ENCODE results near the gene ENTPD3. TPM values are rescaled to one million over a fixed set of nuclear protein-coding genes. Genes with fewer than 3 reads are reported as not detected.

Gene ENTPD3
- total and polyA plus RNA-seq, 2 of the 8 experiments (the other 6 are each of a cell fraction or from before 2014, with no cell fraction given) = 0.60 to 1.0 TPM

DNA sequence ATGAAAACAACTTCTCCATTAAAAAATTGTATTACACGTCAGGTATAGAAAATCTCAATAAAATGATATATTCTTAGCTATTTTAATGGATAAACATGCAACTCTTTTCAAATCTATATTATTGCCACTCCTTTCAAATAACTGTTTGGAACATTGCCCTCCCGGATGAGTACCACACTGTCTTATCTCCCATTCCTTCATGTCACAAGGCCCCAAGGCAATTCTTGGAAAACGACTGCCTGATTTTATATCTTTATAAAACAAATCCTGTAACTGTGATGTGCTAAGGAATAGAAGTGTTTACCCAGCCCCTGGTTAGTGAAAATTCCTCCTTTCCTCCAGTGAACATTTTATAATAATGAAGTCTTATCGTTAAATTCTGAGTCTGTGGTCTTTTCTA lies 83.7 kb downstream of the ENTPD3 start:
- Histone ChIP-seq H2AFZ (ENCODE audit: low read length) (no peak overlapping the region), H3K9ac (replicated peaks in 1 of 4; ENCODE audit: extremely low read depth in 1 of 4, low read depth in 3 of 4, low read length in 3 of 4) (no peak overlapping the region), H4K20me1 (replicated peaks in 1 of 2; ENCODE audit: control insufficient read depth in 1 of 2, insufficient read depth in 2 of 2, low read length in 2 of 2) (peaks cover 1 to 2% of the 10 kb centered on the region in 2 experiments), H2AK5ac (ENCODE audit: low read depth, low read length) (no peak overlapping the region), H3K18ac (ENCODE audit: extremely low read depth, low read length) (no peak overlapping the region), H3K27ac (ENCODE audit: low read depth, low read length) (no peak overlapping the region), H3K79me1 (ENCODE audit: low read depth, low read length) (no peaks in the 10 kb centered on the region), H2BK5ac (ENCODE audit: low read depth, low read length) (no peak overlapping the region), H3K4me2 (ENCODE audit: insufficient read depth in 1 of 2, low read depth in 2 of 2, low read length in 2 of 2) (no peak overlapping the region), H2BK12ac (ENCODE audit: low read depth, low read length) (no peak overlapping the region), H3K4me3 (ENCODE audit: extremely low read depth in 1 of 4, insufficient read depth in 2 of 4, low read depth in 3 of 4, low read length in 4 of 4) (no peak overlapping the region), H2BK20ac (ENCODE audit: low read length) (no peak overlapping the region), H3K14ac (ENCODE audit: insufficient read length) (no peak overlapping the region), H3K4me1 (replicated peaks in 1 of 4; ENCODE audit: control insufficient read depth in 3 of 4, insufficient read depth in 4 of 4, low read length in 3 of 4) (no peaks in the 10 kb centered on the region), H2BK120ac (replicated peaks; ENCODE audit: low read depth, low read length) (no peak overlapping the region), H3K9me3 (ENCODE audit: insufficient read depth in 2 of 2, low read depth in 1 of 2, low read length in 1 of 2) (no peaks in the 10 kb centered on the region), H3K79me2 (ENCODE audit: control insufficient read depth in 1 of 2, insufficient read depth in 2 of 2, low read length in 2 of 2) (no peaks in the 10 kb centered on the region), H3K27me3 (replicated peaks in 1 of 4; ENCODE audit: control insufficient read depth in 3 of 4, extremely low read depth in 1 of 4, insufficient read depth in 3 of 4, low read length in 3 of 4) (no peaks in the 10 kb centered on the region), H3K56ac (replicated peaks; ENCODE audit: insufficient read length, low read depth, low read length) (no peak overlapping the region), H3K23ac (ENCODE audit: insufficient read length) (no peak overlapping the region), H3K36me3 (ENCODE audit: control insufficient read depth in 2 of 4, insufficient read depth in 4 of 4, low read length in 3 of 4) (peaks cover 0 to 8% (median 0%) of the 10 kb centered on the region in 4 experiments; a peak in 1 of 8 replicates), H4K91ac (replicated peaks; ENCODE audit: insufficient read length, low read length) (no peak overlapping the region), H2BK15ac (ENCODE audit: low read length) (no peak overlapping the region), H3K4ac (replicated peaks; ENCODE audit: insufficient read length, low read depth, low read length) (no peak overlapping the region), H3K23me2 (ENCODE audit: low read depth, low read length) (no peaks in the 10 kb centered on the region), H4K5ac (ENCODE audit: insufficient read length, low read depth, low read length) (no peak overlapping the region), H4K8ac (ENCODE audit: extremely low read depth, insufficient read depth, low read length) (no peak overlapping the region)
- 79% methylated on average over 4 of the region's 4 CpGs; no CpG with 5 or more reads in 1 of the 2 experiments for WGBS, 2 experiments (ENCODE audit: extremely low coverage in 1 of 2, insufficient coverage in 1 of 2, insufficient read length in 1 of 2, insufficient replicate concordance in 2 of 2, low coverage in 1 of 2, low lambda C conversion rate in 2 of 2, missing lambda C conversion rate in 1 of 2)
- POLR2A ChIA-PET (ENCODE audit: partially characterized antibody) = interaction anchor here (1.0 to 10.2 kb wide), 2 partner anchors 12 to 1061 kb away, joined by 3 to 64 read pairs; partner anchors contain the start of gene RPL14
- DNase-seq (ENCODE audit: low read depth in 1 of 2, low spot score in 2 of 2) = no peak
- CTCF ChIA-PET (ENCODE audit: partially characterized antibody) = interaction anchor here (0.7 to 0.9 kb wide), 2 partner anchors 12 to 24 kb away, joined by 3 read pairs; no protein-coding TSS in a partner anchor
- no peak for FAIRE-seq
- TF ChIP-seq KDM4A (IDR thresholded peaks at IDR 0.05; ENCODE audit: low read depth, low read length, severe bottlenecking) = no peak
- no peak for TF ChIP-seq RNF2 (IDR thresholded peaks at IDR 0.05; ENCODE audit: borderline replicate concordance, low read depth, low read length, missing control alignments, poor library complexity, severe bottlenecking)
- TF ChIP-seq KDM5A (IDR thresholded peaks at IDR 0.05; ENCODE audit: low read length) = no peak
- TF ChIP-seq TEAD4 (IDR thresholded peaks at IDR 0.05; ENCODE audit: low read depth, low read length) = no peak
- TF ChIP-seq POU5F1 (IDR thresholded peaks at IDR 0.05; ENCODE audit: low read depth, low read length) = no peak
